Raji (cell line): Measurements from ENCODE around the gene PLBD1.

Source experiments
- POLR2A ChIP-seq: IDR thresholded peaks from 2 replicates; pipeline ENCODE4 v1.6.1; 2011; ENCODE audit warnings: low read depth, low read length, control low read depth; ENCODE audit not compliant: insufficient read depth

The PLBD1 gene

GRCh38 chr12:14567351-14568162, at the start of gene PLBD1:
PLBD1 (minus strand) TSS chr12:14567883; CDS start chr12:14567696, 187 bp downstream.
- TF ChIP-seq POLR2A, result no peak

- no peak for TF ChIP-seq POLR2A
Measured at GRCh38 chr12:14614704-14615121, 47.0 kb upstream of the PLBD1 start.

GRCh38 chr12:14613718-14614117, 46.0 kb upstream of the PLBD1 start:
- TF ChIP-seq POLR2A, result no peak

- no peak for TF ChIP-seq POLR2A
Measured at GRCh38 chr12:14612898-14613445, 45.3 kb upstream of the PLBD1 start.

- TF ChIP-seq POLR2A, result no peak
Measured at GRCh38 chr12:14612250-14612649, 44.6 kb upstream of the PLBD1 start.

- no peak for TF ChIP-seq POLR2A
Measured at GRCh38 chr12:14611640-14612203, 44.0 kb upstream of the PLBD1 start.

GRCh38 chr12:14607568-14607967, 39.9 kb upstream of the PLBD1 start:
- TF ChIP-seq POLR2A, result no peak

GRCh38 chr12:14605401-14605989, 37.8 kb upstream of the PLBD1 start:
- TF ChIP-seq POLR2A, result no peak

- no peak for TF ChIP-seq POLR2A
Measured at GRCh38 chr12:14601692-14602478, 34.2 kb upstream of the PLBD1 start.

GRCh38 chr12:14597480-14597879, 29.8 kb upstream of the PLBD1 start:
- TF ChIP-seq POLR2A, result no peak

GRCh38 chr12:14591719-14592118, 24.0 kb upstream of the PLBD1 start:
- no peak for TF ChIP-seq POLR2A

GRCh38 chr12:14589169-14590004, 21.7 kb upstream of the PLBD1 start:
- no peak for TF ChIP-seq POLR2A

- no peak for TF ChIP-seq POLR2A
Measured at GRCh38 chr12:14588571-14588970, 20.9 kb upstream of the PLBD1 start.

GRCh38 chr12:14578646-14579045, 11.0 kb upstream of the PLBD1 start:
- TF ChIP-seq POLR2A, result no peak
